IMR-90 (cell line): ENCODE data around the gene ESYT3. TPM values are rescaled to one million over a fixed set of nuclear protein-coding genes. Genes with fewer than 3 reads are reported as not detected.

Experiments used
- ATAC-seq: fragments of 200-7000 bp; cut with Tn5 transposase; 2 replicates; pipeline ENCODE4 v1.9.1; 2020; ENCODE audit warnings: low read depth, mild to moderate bottlenecking, moderate library complexity
- BruUV-seq: library from RNA; stranded (reverse); fragments of 400-500 nt; replicated peaks from 2 replicates; lab custom pipeline; 2021; lab: Mats Ljungman, UMichigan
- CTCF ChIA-PET: fragments of 300-600 bp; formaldehyde crosslinking; extraction: SDS; loops from one replicate; lab custom pipeline; 2021; ENCODE audit warnings: antibody characterized with exemption; lab: Yijun Ruan, JAX
- POLR2A ChIA-PET: fragments of 300-600 bp; sonication (Branson Sonifier 250); formaldehyde crosslinking; loops from one replicate; lab custom pipeline; 2022; ENCODE audit warnings: antibody characterized with exemption; ENCODE audit not compliant: unreplicated experiment; lab: Charles Lee
- DNase-seq: peaks from one replicate; pipeline ENCODE4 v3.0.0; 2013
- H2AFZ ChIP-seq: replicated peaks from 2 replicates; pipeline ENCODE3; 2013; ENCODE audit warnings: low read length, mild to moderate bottlenecking; ENCODE audit not compliant: poor library complexity
- H2AK5ac ChIP-seq: 2 replicates; pipeline ENCODE4 v1.6.1; 2013; ENCODE audit warnings: low read depth, low read length, inconsistent platforms
- H2AK9ac ChIP-seq: replicated peaks from 2 replicates; pipeline ENCODE3; 2013; ENCODE audit warnings: mild to moderate bottlenecking, low read depth, low read length, moderate library complexity; ENCODE audit not compliant: poor library complexity
- H2BK120ac ChIP-seq: 2 replicates; pipeline ENCODE4 v1.6.1; 2013; ENCODE audit warnings: low read depth, low read length, inconsistent platforms
- H2BK15ac ChIP-seq: 3 replicates; pipeline ENCODE4 v1.6.1; 2013; ENCODE audit warnings: low read depth, low read length, inconsistent platforms
- H2BK20ac ChIP-seq: 2 replicates; pipeline ENCODE4 v1.6.1; 2013; ENCODE audit warnings: low read depth, mild to moderate bottlenecking, inconsistent platforms, low read length, moderate library complexity
- H2BK5ac ChIP-seq: 2 replicates; pipeline ENCODE4 v1.6.1; 2013; ENCODE audit warnings: mild to moderate bottlenecking, low read depth, low read length, inconsistent platforms; ENCODE audit not compliant: poor library complexity, severe bottlenecking
- H3K14ac ChIP-seq: replicated peaks from 2 replicates; pipeline ENCODE4 v1.6.1; 2013; ENCODE audit warnings: low read depth, low read length, inconsistent platforms
- H3K18ac ChIP-seq: 2 replicates; pipeline ENCODE4 v1.6.1; 2013; ENCODE audit warnings: low read depth, low read length, control low read depth
- H3K23ac ChIP-seq: 2 replicates; pipeline ENCODE4 v1.6.1; 2013; ENCODE audit warnings: low read depth, low read length, inconsistent platforms
- H3K27ac ChIP-seq: 2 replicates; pipeline ENCODE4 v1.5.1; 2013; ENCODE audit warnings: mild to moderate bottlenecking, control low read depth, low read length; ENCODE audit not compliant: insufficient read depth
- H3K27me3 ChIP-seq: 2 replicates; pipeline ENCODE4 v1.6.1; 2013; ENCODE audit warnings: low read length; ENCODE audit not compliant: control insufficient read depth, insufficient read depth
- H3K36me3 ChIP-seq: 2 replicates; pipeline ENCODE4 v1.6.1; 2013; ENCODE audit warnings: low read length, mixed read lengths; ENCODE audit not compliant: control insufficient read depth, insufficient read depth
- H3K4ac ChIP-seq: 2 replicates; pipeline ENCODE4 v1.6.1; 2013; ENCODE audit warnings: low read depth, low read length, inconsistent platforms
- H3K4me1 ChIP-seq: 2 replicates; pipeline ENCODE4 v1.6.1; 2013; ENCODE audit warnings: low read length, mixed read lengths; ENCODE audit not compliant: control insufficient read depth, insufficient read depth
- H3K4me2 ChIP-seq: 2 replicates; pipeline ENCODE4 v1.6.1; 2013; ENCODE audit warnings: low read depth, mild to moderate bottlenecking, control low read depth, low read length, moderate library complexity
- H3K4me3 ChIP-seq: 2 replicates; pipeline ENCODE4 v1.5.1; 2013; ENCODE audit warnings: low read depth, mild to moderate bottlenecking, control low read depth, low read length, moderate library complexity; ENCODE audit not compliant: insufficient read depth
- H3K56ac ChIP-seq: 2 replicates; pipeline ENCODE4 v1.6.1; 2013; ENCODE audit warnings: low read length, inconsistent platforms; ENCODE audit not compliant: insufficient read depth; ENCODE audit errors: extremely low read depth
- H3K79me1 ChIP-seq, 2 experiments: 2 replicates each; pipeline ENCODE4 v1.6.1; 2013; ENCODE audit warnings: low read length in 2 of 2, inconsistent platforms in 1 of 2, low read depth in 1 of 2
- H3K9ac ChIP-seq: 2 replicates; pipeline ENCODE4 v1.6.1; 2013; ENCODE audit warnings: low read depth, low read length, control low read depth
- H3K9me1 ChIP-seq: 2 replicates; pipeline ENCODE4 v1.6.1; 2013; ENCODE audit warnings: low read length, inconsistent platforms; ENCODE audit not compliant: insufficient read depth
- H3K9me3 ChIP-seq: 2 replicates; pipeline ENCODE4 v1.6.1; 2013; ENCODE audit warnings: low read length; ENCODE audit not compliant: control insufficient read depth, insufficient read depth
- H4K20me1 ChIP-seq: 2 replicates; pipeline ENCODE4 v1.6.1; 2013; ENCODE audit warnings: low read length, inconsistent platforms; ENCODE audit not compliant: insufficient read depth
- H4K5ac ChIP-seq: 2 replicates; pipeline ENCODE4 v1.6.1; 2013; ENCODE audit warnings: mild to moderate bottlenecking, low read depth, low read length, control low read depth
- H4K8ac ChIP-seq, 2 experiments: 2 replicates each; pipeline ENCODE4 v1.6.1; 2013; ENCODE audit warnings: low read depth in 2 of 2, low read length in 2 of 2, control low read depth in 1 of 2, inconsistent platforms in 1 of 2
- H4K91ac ChIP-seq: 2 replicates; pipeline ENCODE4 v1.6.1; 2013; ENCODE audit warnings: low read depth, low read length, inconsistent platforms; ENCODE audit not compliant: insufficient read depth
- CHD1 ChIP-seq: IDR thresholded peaks from 2 replicates; pipeline ENCODE4 v1.6.1; 2012; ENCODE audit warnings: low read depth, low read length, improper control_type of control experiment
- CTCF ChIP-seq: conservative IDR thresholded peaks from 2 replicates; pipeline ENCODE4 v1.5.1; 2012; ENCODE audit warnings: mild to moderate bottlenecking, low read depth, low read length, improper control_type of control experiment
- FOS ChIP-seq: fragments of 150-350 bp; IDR thresholded peaks from 2 replicates; pipeline ENCODE4 v1.6.1; 2016; ENCODE audit warnings: low read depth, low read length
- MAZ ChIP-seq: IDR thresholded peaks from 2 replicates; pipeline ENCODE4 v1.6.1; 2012; ENCODE audit warnings: low read depth, mild to moderate bottlenecking, low read length, improper control_type of control experiment, moderate library complexity, borderline replicate concordance
- MXI1 ChIP-seq: IDR thresholded peaks from 2 replicates; pipeline ENCODE4 v1.6.1; 2012; ENCODE audit warnings: low read depth, mild to moderate bottlenecking, low read length, moderate library complexity, borderline replicate concordance
- POLR2A ChIP-seq: IDR thresholded peaks from 2 replicates; pipeline ENCODE4 v1.6.1; 2012; ENCODE audit warnings: mild to moderate bottlenecking, low read depth, low read length
- RAD21 ChIP-seq: IDR thresholded peaks from 2 replicates; pipeline ENCODE4 v1.6.1; 2012; ENCODE audit warnings: low read length, improper control_type of control experiment
- RFX5 ChIP-seq: IDR thresholded peaks from 2 replicates; pipeline ENCODE4 v1.8.0; 2012; ENCODE audit warnings: low read depth, mild to moderate bottlenecking, low read length, moderate library complexity
- USF2 ChIP-seq: fragments of 150-350 bp; IDR thresholded peaks from 2 replicates; pipeline ENCODE4 v1.6.1; 2017; ENCODE audit warnings: mild to moderate bottlenecking, antibody characterized with exemption, low read length, low read depth
- WGBS, 2 experiments: methylation state at CpG; one replicate each; pipeline versions ENCODE4 v1.1.5 to v1.1.7; 2013; ENCODE audit warnings: missing lambda C conversion rate in 2 of 2; ENCODE audit not compliant: insufficient read length in 1 of 2; ENCODE audit errors: extremely low coverage in 2 of 2; 5-methylcytosine and 5-hydroxymethylcytosine counted together
- dilution Hi-C: fragments of 300-500 bp; cut with HindIII; formaldehyde crosslinking; loops from one replicate; pipeline ENCODE4 v1.14.3; 2018; ENCODE audit warnings: low sequenced_read_pairs; ENCODE audit not compliant: unreplicated experiment
- in situ Hi-C: fragments of 300-500 bp; cut with MboI; formaldehyde crosslinking; loops from 3 replicates; pipeline ENCODE4 v1.14.3; 2019; ENCODE audit warnings: low sequenced_read_pairs, inconsistent platforms, mixed read lengths
- intact Hi-C: fragments of 100-400 bp; cut with micrococcal nuclease; formaldehyde crosslinking; loops from 2 replicates; pipeline ENCODE4 v1.10.0; 2022
- polyA plus RNA-seq, 3 experiments: library from polyadenylated mRNA; depleted of rRNA; stranded (reverse); fragments of >200 nt; gene quantifications; 2 replicates each; pipeline ENCODE4 v1.2.3, GENCODE V29; 2012; ENCODE audit warnings: low replicate concordance in 1 of 3
- total RNA-seq: library from RNA; depleted of rRNA; stranded (reverse); fragments of >200 nt; gene quantifications from 2 replicates; pipeline ENCODE4 v1.2.3, GENCODE V29; 2012

ESYT3 gene
- total and polyA plus RNA-seq, 2 of the 4 experiments (the other 2 are of a cell fraction), result under 0.01 to 0.02 TPM

- peaks cover 15% of the 10 kb centered on the region for H3K27me3 ChIP-seq
- DNase-seq, result no peak
- H2BK120ac ChIP-seq, result no peak overlapping the region
- no peak overlapping the region for H2BK5ac ChIP-seq
- H2AK9ac ChIP-seq, result no peak overlapping the region
- no peak overlapping the region for H4K91ac ChIP-seq
- no peak overlapping the region for H3K23ac ChIP-seq
- no peak overlapping the region for H3K4ac ChIP-seq
- ChIA-PET CTCF (interaction anchor here (1.5 kb wide), 1 partner anchor 36 kb away, joined by 6 read pairs; no protein-coding TSS in a partner anchor), POLR2A (no interaction called here)
- no peak overlapping the region for H3K4me2 ChIP-seq
- intact Hi-C loops (no loop called here), in situ Hi-C loops (no loop called here), dilution Hi-C loops (no loop called here)
- WGBS, 2 experiments, result 71% methylated on average over 2 of the region's 2 CpGs; no CpG with 5 or more reads in 1 of the 2 experiments
- ATAC-seq, result no peak
- H3K9me3 ChIP-seq, result no peaks in the 10 kb centered on the region
- no peak overlapping the region for H3K4me3 ChIP-seq
- H2BK20ac ChIP-seq, result no peak overlapping the region
- no peak overlapping the region for H4K5ac ChIP-seq
- no peaks in the 10 kb centered on the region for H3K36me3 ChIP-seq
- H3K14ac ChIP-seq, result no peak overlapping the region
- H2AK5ac ChIP-seq, result no peak overlapping the region
- no peak overlapping the region for H2AFZ ChIP-seq
- BruUV-seq, result no TSS peak
- no peak overlapping the region for H3K27ac ChIP-seq
- H3K4me1 ChIP-seq, result peaks cover 7% of the 10 kb centered on the region; the same call in 1 of the 2 replicates
- H3K56ac ChIP-seq, result no peak overlapping the region
- no peak overlapping the region for H4K8ac ChIP-seq
- no peak overlapping the region for H3K9ac ChIP-seq
- H3K18ac ChIP-seq, result no peak overlapping the region
- peaks cover 4% of the 10 kb centered on the region; the same call in 1 of the 2 replicates for H3K9me1 ChIP-seq
- H2BK15ac ChIP-seq, result no peak overlapping the region
- TF ChIP-seq RFX5 (no peak), RAD21 (no peak), MAZ (no peak), CHD1 (no peak), MXI1 (no peak), FOS (no peak), USF2 (no peak), POLR2A (no peak), CTCF (no peak)
- no peaks in the 10 kb centered on the region for H4K20me1 ChIP-seq
- no peaks in the 10 kb centered on the region for H3K79me1 ChIP-seq
Observed at GRCh38 chr3:138443091-138443490, 8.7 kb downstream of the ESYT3 start.
